Mesendoderm (in vitro differentiated cells): ENCODE data around the gene LRFN2.
A peak's percentile ranks its signal among the peaks of the same experiment; 100 is the strongest.

Source experiments
- DNase-seq: peaks from one replicate; pipeline ENCODE4 v3.0.0; 2013
- H2AK5ac ChIP-seq: 2 replicates; pipeline ENCODE4 v1.6.1; 2013; ENCODE audit warnings: low read length, inconsistent platforms
- H2BK120ac ChIP-seq: 2 replicates; pipeline ENCODE4 v1.6.1; 2013; ENCODE audit warnings: low read depth, mild to moderate bottlenecking, low read length, moderate library complexity, mixed read lengths
- H2BK15ac ChIP-seq: replicated peaks from 2 replicates; pipeline ENCODE4 v1.6.1; 2013; ENCODE audit warnings: low read depth, mild to moderate bottlenecking, moderate library complexity
- H2BK5ac ChIP-seq: 2 replicates; pipeline ENCODE4 v1.6.1; 2013; ENCODE audit warnings: low read length, inconsistent platforms
- H3K18ac ChIP-seq: 2 replicates; pipeline ENCODE4 v1.6.1; 2013; ENCODE audit warnings: mild to moderate bottlenecking, low read length, mixed read lengths
- H3K23ac ChIP-seq: one replicate; pipeline ENCODE4 v1.6.1; 2013; ENCODE audit warnings: low read length
- H3K27ac ChIP-seq: 2 replicates; pipeline ENCODE4 v1.5.1; 2013; ENCODE audit warnings: low read depth, mild to moderate bottlenecking, inconsistent platforms, low read length, moderate library complexity
- H3K27me3 ChIP-seq: 2 replicates; pipeline ENCODE4 v1.6.1; 2013; ENCODE audit warnings: low read length, control low read depth, mild to moderate bottlenecking, inconsistent platforms; ENCODE audit not compliant: insufficient read depth, poor library complexity
- H3K36me3 ChIP-seq: 2 replicates; pipeline ENCODE4 v1.6.1; 2013; ENCODE audit warnings: low read length, inconsistent platforms; ENCODE audit not compliant: control insufficient read depth, insufficient read depth
- H3K4ac ChIP-seq: one replicate; pipeline ENCODE4 v1.6.1; 2013; ENCODE audit warnings: low read depth, mild to moderate bottlenecking, low read length, moderate library complexity
- H3K4me1 ChIP-seq: 2 replicates; pipeline ENCODE4 v1.6.1; 2013; ENCODE audit warnings: low read depth, low read length, inconsistent platforms; ENCODE audit not compliant: control insufficient read depth
- H3K4me2 ChIP-seq: 2 replicates; pipeline ENCODE4 v1.6.1; 2013; ENCODE audit warnings: low read length
- H3K4me3 ChIP-seq: 2 replicates; pipeline ENCODE4 v1.5.1; 2013; ENCODE audit warnings: mild to moderate bottlenecking, low read length
- H3K56ac ChIP-seq: one replicate; pipeline ENCODE4 v1.6.1; 2013; ENCODE audit warnings: low read length
- H3K79me1 ChIP-seq: 2 replicates; pipeline ENCODE4 v1.6.1; 2013; ENCODE audit warnings: low read length, inconsistent platforms
- H3K79me2 ChIP-seq: 2 replicates; pipeline ENCODE4 v1.6.1; 2013; ENCODE audit warnings: mild to moderate bottlenecking, low read length; ENCODE audit not compliant: control insufficient read depth, insufficient read depth
- H3K9ac ChIP-seq: 2 replicates; pipeline ENCODE4 v1.6.1; 2013; ENCODE audit warnings: low read length, inconsistent platforms
- H4K5ac ChIP-seq: one replicate; pipeline ENCODE4 v1.6.1; 2013; ENCODE audit warnings: low read length
- H4K8ac ChIP-seq: one replicate; pipeline ENCODE4 v1.6.1; 2013; ENCODE audit warnings: low read depth, mild to moderate bottlenecking, control low read depth, low read length, moderate library complexity
- WGBS: extraction: QIAGEN DNeasy Blood & Tissue Kit; methylation state at CpG from one replicate; pipeline ENCODE4 v1.1.7; 2013; ENCODE audit warnings: low lambda C conversion rate, missing lambda C conversion rate; ENCODE audit not compliant: insufficient coverage; ENCODE audit errors: extremely low coverage; 5-methylcytosine and 5-hydroxymethylcytosine counted together

LRFN2 gene

GRCh38 chr6:40457261-40457660, 129.9 kb downstream of the LRFN2 start:
- Histone ChIP-seq H3K79me2 (no peaks in the 10 kb centered on the region), H2BK5ac (no peak overlapping the region), H2BK15ac (no peak overlapping the region), H3K56ac (no peak overlapping the region), H3K4me2 (no peak overlapping the region), H3K36me3 (no peaks in the 10 kb centered on the region), H3K4ac (no peak overlapping the region), H2BK120ac (no peak overlapping the region), H4K5ac (no peak overlapping the region), H3K27ac (no peak overlapping the region), H3K18ac (no peak overlapping the region), H3K9ac (no peak overlapping the region), H3K27me3 (no peaks in the 10 kb centered on the region), H3K79me1 (no peaks in the 10 kb centered on the region), H3K23ac (no peak overlapping the region), H2AK5ac (no peak overlapping the region), H3K4me1 (peaks cover 2% of the 10 kb centered on the region), H4K8ac (no peak overlapping the region), H3K4me3 (no peak overlapping the region)
- no peak for DNase-seq
- no CpG with 5 or more reads among the region's 1 CpG for WGBS

DNA sequence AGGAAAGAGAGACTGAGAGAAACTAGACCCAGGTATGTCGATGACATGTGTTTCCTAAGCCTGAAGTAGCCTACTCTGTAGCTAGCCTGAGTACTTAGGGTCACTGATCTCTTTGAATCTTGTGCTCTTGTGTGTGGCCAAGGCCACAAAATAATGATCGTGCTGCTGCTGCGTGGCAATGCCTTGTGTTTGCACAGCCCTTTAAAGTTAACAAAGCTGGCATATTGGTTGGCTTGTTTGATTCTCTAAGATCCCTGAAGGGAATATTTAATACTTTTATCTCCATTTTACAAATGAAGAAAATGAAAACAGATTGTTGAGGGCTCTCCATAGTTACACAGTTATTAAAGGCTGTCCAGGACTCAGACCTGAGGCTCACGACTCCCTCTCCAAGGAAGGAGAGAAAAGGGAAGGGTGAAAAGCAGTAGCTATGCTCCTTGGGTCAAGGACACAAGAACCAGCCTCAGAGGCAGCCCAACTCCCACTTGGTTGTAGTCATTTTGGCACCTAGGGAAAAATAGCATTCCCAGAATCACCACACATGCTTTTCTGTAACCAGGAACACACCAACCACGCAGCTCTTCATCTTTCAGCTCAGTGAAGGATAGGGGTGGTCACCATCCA, 130.7 kb downstream of the LRFN2 start:
- H3K79me1 ChIP-seq = no peaks in the 10 kb centered on the region
- H3K4me3 ChIP-seq = no peak overlapping the region
- no peak overlapping the region for H3K4ac ChIP-seq
- no peak overlapping the region for H3K27ac ChIP-seq
- H3K27me3 ChIP-seq = no peaks in the 10 kb centered on the region
- no peak overlapping the region for H2BK120ac ChIP-seq
- no peak overlapping the region for H3K18ac ChIP-seq
- no peak for DNase-seq
- H3K4me1 ChIP-seq = peaks cover 2% of the 10 kb centered on the region
- H2BK15ac ChIP-seq = no peak overlapping the region
- no CpG with 5 or more reads among the region's 5 CpGs for WGBS
- H2BK5ac ChIP-seq = no peak overlapping the region
- no peak overlapping the region for H2AK5ac ChIP-seq
- H3K56ac ChIP-seq = no peak overlapping the region
- no peak overlapping the region for H3K4me2 ChIP-seq
- H3K36me3 ChIP-seq = no peaks in the 10 kb centered on the region
- H4K5ac ChIP-seq = no peak overlapping the region
- no peaks in the 10 kb centered on the region for H3K79me2 ChIP-seq
- no peak overlapping the region for H3K23ac ChIP-seq
- H4K8ac ChIP-seq = no peak overlapping the region
- no peak overlapping the region for H3K9ac ChIP-seq

DNA sequence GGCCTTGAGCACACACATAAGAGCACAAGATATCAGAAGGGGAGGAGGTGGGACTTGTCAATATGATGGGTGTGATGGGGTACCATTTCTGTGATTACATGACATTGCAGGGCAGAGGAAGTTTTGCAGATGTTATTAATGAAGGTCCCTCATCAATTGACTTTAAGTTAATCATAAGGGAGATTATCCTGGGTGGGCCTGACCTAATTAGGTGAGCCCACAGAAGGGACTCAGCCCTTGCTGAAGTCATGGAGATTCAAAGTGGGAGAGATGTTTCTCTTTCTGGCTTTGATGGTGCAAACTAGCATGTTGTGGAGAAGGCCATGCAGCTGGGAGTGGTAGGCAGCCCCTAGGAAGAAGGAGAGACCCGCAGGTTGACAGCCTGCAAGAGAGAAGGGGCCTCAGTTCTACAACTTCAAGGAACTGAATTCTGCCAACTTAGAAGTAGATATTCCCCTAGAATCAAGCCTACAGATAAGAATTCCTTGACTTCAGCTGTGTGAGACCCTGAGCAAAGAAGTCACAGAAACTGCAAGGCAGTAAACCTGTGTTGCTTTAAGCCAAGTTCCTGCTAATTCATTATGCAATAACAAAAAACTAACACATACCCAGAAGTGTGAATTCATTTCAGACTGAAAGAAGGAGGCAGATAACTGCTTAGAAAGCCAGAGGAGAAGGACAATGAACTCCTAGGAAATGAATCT, 131.3 kb downstream of the LRFN2 start:
- H2BK5ac ChIP-seq = no peak overlapping the region
- no CpG with 5 or more reads among the region's 1 CpG for WGBS

DNA sequence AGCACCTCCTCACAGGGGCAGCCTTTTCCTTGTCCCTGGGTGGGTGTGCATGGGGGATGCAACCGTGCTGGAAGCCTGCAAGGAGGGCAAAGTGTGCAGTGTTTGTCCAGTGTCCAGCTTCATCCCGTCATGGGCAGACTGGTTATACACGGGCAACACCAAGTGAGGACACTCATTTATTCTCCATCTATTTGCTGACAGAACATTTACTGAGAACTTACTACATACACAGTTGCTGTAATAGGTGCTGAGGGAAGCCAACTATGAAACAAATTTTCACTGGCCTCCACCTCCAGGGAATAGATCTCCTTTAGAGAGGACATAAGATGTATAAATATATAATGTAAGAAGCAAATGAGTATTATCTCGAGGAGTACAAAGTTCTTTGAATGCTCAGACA, 136.7 kb downstream of the LRFN2 start:
- no peak overlapping the region for H3K23ac ChIP-seq
- no peak overlapping the region for H4K8ac ChIP-seq
- no peak overlapping the region for H3K9ac ChIP-seq
- no peak overlapping the region for H2BK120ac ChIP-seq
- no peak overlapping the region for H3K56ac ChIP-seq
- H3K27ac ChIP-seq = no peak overlapping the region
- no CpG with 5 or more reads among the region's 4 CpGs for WGBS
- H2BK15ac ChIP-seq = no peak overlapping the region
- no peak overlapping the region for H3K4me2 ChIP-seq
- H2AK5ac ChIP-seq = no peak overlapping the region
- H3K18ac ChIP-seq = no peak overlapping the region
- no peaks in the 10 kb centered on the region for H3K79me1 ChIP-seq
- no peak overlapping the region for H4K5ac ChIP-seq
- H2BK5ac ChIP-seq = no peak overlapping the region
- no peak for DNase-seq
- H3K4ac ChIP-seq = no peak overlapping the region
- no peaks in the 10 kb centered on the region for H3K79me2 ChIP-seq
- no peaks in the 10 kb centered on the region for H3K27me3 ChIP-seq
- no peaks in the 10 kb centered on the region for H3K36me3 ChIP-seq
- no peaks in the 10 kb centered on the region for H3K4me1 ChIP-seq
- H3K4me3 ChIP-seq = no peak overlapping the region

More for the DNA sequence above, 131.3 kb downstream of the LRFN2 start:
- Histone ChIP-seq H3K56ac (no peak overlapping the region), H2BK15ac (no peak overlapping the region), H3K27ac (no peak overlapping the region), H3K4ac (no peak overlapping the region), H3K4me3 (no peak overlapping the region), H3K23ac (no peak overlapping the region), H3K18ac (no peak overlapping the region), H3K79me1 (no peaks in the 10 kb centered on the region), H3K4me2 (no peak overlapping the region), H4K8ac (no peak overlapping the region), H2AK5ac (no peak overlapping the region), H3K36me3 (no peaks in the 10 kb centered on the region), H3K9ac (no peak overlapping the region), H2BK120ac (no peak overlapping the region), H3K27me3 (no peaks in the 10 kb centered on the region), H3K79me2 (no peaks in the 10 kb centered on the region), H3K4me1 (peaks cover 2% of the 10 kb centered on the region), H4K5ac (no peak overlapping the region)
- no peak for DNase-seq

DNA sequence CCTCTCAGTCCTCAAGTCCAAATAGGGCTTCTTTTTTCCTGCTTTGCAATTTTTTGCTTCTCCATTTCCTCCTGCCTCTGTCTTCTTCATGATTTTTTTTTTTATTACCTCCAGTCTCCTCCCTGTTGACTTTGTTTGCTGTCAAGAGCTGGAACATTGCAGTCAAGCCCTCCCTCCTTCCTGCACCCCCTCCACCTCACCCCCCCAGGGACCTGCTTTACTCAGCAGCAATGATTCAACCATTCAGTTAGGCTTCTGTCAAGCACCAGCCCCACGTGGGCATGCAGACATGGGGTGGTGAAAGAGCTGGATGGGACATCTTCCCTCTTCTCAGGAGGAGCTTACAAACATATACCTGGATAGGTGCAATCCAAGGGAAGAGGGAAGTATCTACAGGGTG, 142.4 kb downstream of the LRFN2 start:
- Histone ChIP-seq H3K23ac (no peak overlapping the region), H2BK5ac (no peak overlapping the region), H2AK5ac (no peak overlapping the region), H3K9ac (no peak overlapping the region), H3K79me2 (no peaks in the 10 kb centered on the region), H3K36me3 (no peaks in the 10 kb centered on the region), H2BK15ac (no peak overlapping the region), H3K27ac (no peak overlapping the region), H3K4me2 (no peak overlapping the region), H2BK120ac (no peak overlapping the region), H4K5ac (no peak overlapping the region), H3K4ac (no peak overlapping the region), H3K79me1 (no peaks in the 10 kb centered on the region), H3K4me1 (no peaks in the 10 kb centered on the region), H4K8ac (no peak overlapping the region), H3K4me3 (no peak overlapping the region), H3K27me3 (no peaks in the 10 kb centered on the region), H3K56ac (no peak overlapping the region), H3K18ac (no peak overlapping the region)
- no peak for DNase-seq
- no CpG with 5 or more reads among the region's 1 CpG for WGBS

- Histone ChIP-seq H3K18ac (no peak overlapping the region), H3K56ac (no peak overlapping the region), H4K5ac (no peak overlapping the region), H3K79me2 (no peaks in the 10 kb centered on the region), H2BK15ac (no peak overlapping the region), H2BK5ac (no peak overlapping the region), H3K23ac (no peak overlapping the region), H3K4me2 (no peak overlapping the region), H2AK5ac (no peak overlapping the region), H3K36me3 (no peaks in the 10 kb centered on the region), H2BK120ac (no peak overlapping the region), H3K4me1 (peaks cover 4% of the 10 kb centered on the region), H3K27ac (no peak overlapping the region), H4K8ac (no peak overlapping the region), H3K9ac (no peak overlapping the region), H3K79me1 (no peaks in the 10 kb centered on the region), H3K4me3 (no peak overlapping the region), H3K27me3 (no peaks in the 10 kb centered on the region), H3K4ac (no peak overlapping the region)
- no CpG with 5 or more reads among the region's 3 CpGs for WGBS
- peak; percentile 6 for DNase-seq
These were observed 142.9 kb downstream of the LRFN2 start for GRCh38 chr6:40444312-40444711.
